ENCODE data around the gene ELK3.

ELK3 gene

GRCh38 chr12:96212456-96213375 lies 18.5 kb downstream of the ELK3 start:
- H3K27ac ChIP-seq = no peak overlapping the region
- TF ChIP-seq CTCF (conservative IDR thresholded peaks at IDR 0.05) = no peak
- TF ChIP-seq ZFX (IDR thresholded peaks at IDR 0.05) = no peak

GRCh38 chr12:96213869-96214268 lies 19.7 kb downstream of the ELK3 start:
- H3K27ac ChIP-seq = no peak overlapping the region
- TF ChIP-seq ZFX (IDR thresholded peaks at IDR 0.05) = no peak
- no peak for TF ChIP-seq CTCF (conservative IDR thresholded peaks at IDR 0.05)

GRCh38 chr12:96215919-96216273 lies 21.7 kb downstream of the ELK3 start:
- H3K27ac ChIP-seq = no peak overlapping the region

GRCh38 chr12:96218989-96219678 lies 25.0 kb downstream of the ELK3 start:
- no peak overlapping the region for H3K27ac ChIP-seq
- TF ChIP-seq ZFX (IDR thresholded peaks at IDR 0.05) (no peak), CTCF (conservative IDR thresholded peaks at IDR 0.05) (no peak)

More at GRCh38 chr12:96215919-96216273, 21.7 kb downstream of the ELK3 start:
- no peak for TF ChIP-seq ZFX (IDR thresholded peaks at IDR 0.05)
- no peak for TF ChIP-seq CTCF (conservative IDR thresholded peaks at IDR 0.05)

- H3K27ac ChIP-seq = no peak overlapping the region
- TF ChIP-seq ZFX (IDR thresholded peaks at IDR 0.05) = no peak
- TF ChIP-seq CTCF (conservative IDR thresholded peaks at IDR 0.05) = no peak
These were observed 25.6 kb downstream of the ELK3 start for GRCh38 chr12:96219700-96220206.

- TF ChIP-seq CTCF (conservative IDR thresholded peaks at IDR 0.05) (no peak), ZFX (IDR thresholded peaks at IDR 0.05) (no peak)
- no peak overlapping the region for H3K27ac ChIP-seq
These were observed 26.7 kb downstream of the ELK3 start for GRCh38 chr12:96220902-96221301.

GRCh38 chr12:96221391-96221790 lies 27.2 kb downstream of the ELK3 start:
- H3K27ac ChIP-seq = no peak overlapping the region
- TF ChIP-seq ZFX (IDR thresholded peaks at IDR 0.05) = no peak
- no peak for TF ChIP-seq CTCF (conservative IDR thresholded peaks at IDR 0.05)

All from C4-2B (cell line).